NCI-H1694 treated with DMSO at 0.1 percent for 48 hours (cell line): ENCODE data around the gene SMIM12.

ENCODE experiments used
- DNase-seq: peaks from one replicate; lab custom pipeline; 2025; lab: John Stamatoyannopoulos, UW

SMIM12 gene

GRCh38 chr1:34859446-34860200, at the start of gene SMIM12:
SMIM12 (minus strand) TSS chr1:34859749; CDS start chr1:34855977, 3,772 bp downstream.
- peak; percentile 83 for DNase-seq

GRCh38 chr1:34908369-34908768, 48.8 kb upstream of the SMIM12 start:
- DNase-seq: no peak

GRCh38 chr1:34907487-34908090, 48.0 kb upstream of the SMIM12 start:
- DNase-seq: no peak

GRCh38 chr1:34906756-34907155, 47.2 kb upstream of the SMIM12 start:
- peak; percentile 67 for DNase-seq

GRCh38 chr1:34906222-34906621, 46.7 kb upstream of the SMIM12 start:
- no peak for DNase-seq

- no peak for DNase-seq
Measured at GRCh38 chr1:34905098-34905459, 45.5 kb upstream of the SMIM12 start.

GRCh38 chr1:34904236-34905097, 44.9 kb upstream of the SMIM12 start:
- no peak for DNase-seq

GRCh38 chr1:34901919-34902318, 42.4 kb upstream of the SMIM12 start:
- DNase-seq: no peak

GRCh38 chr1:34900775-34901502, 41.4 kb upstream of the SMIM12 start:
- DNase-seq: no peak

- no peak for DNase-seq
Measured at GRCh38 chr1:34899906-34900305, 40.4 kb upstream of the SMIM12 start.

GRCh38 chr1:34899471-34899870, 39.9 kb upstream of the SMIM12 start:
- DNase-seq: no peak

- no peak for DNase-seq
Measured at GRCh38 chr1:34898330-34898761, 38.8 kb upstream of the SMIM12 start.

GRCh38 chr1:34896612-34897011, 37.1 kb upstream of the SMIM12 start:
- DNase-seq: no peak

GRCh38 chr1:34889705-34890104, 30.2 kb upstream of the SMIM12 start:
- no peak for DNase-seq

GRCh38 chr1:34887593-34887992, 28.0 kb upstream of the SMIM12 start:
- DNase-seq: no peak

- DNase-seq: no peak
Measured at GRCh38 chr1:34885405-34886247, 26.1 kb upstream of the SMIM12 start.

- no peak for DNase-seq
Measured at GRCh38 chr1:34884961-34885360, 25.4 kb upstream of the SMIM12 start.

GRCh38 chr1:34884536-34884935, 25.0 kb upstream of the SMIM12 start:
- DNase-seq: no peak

GRCh38 chr1:34879230-34879629, 19.7 kb upstream of the SMIM12 start:
- no peak for DNase-seq

- no peak for DNase-seq
Measured at GRCh38 chr1:34876406-34876805, 16.9 kb upstream of the SMIM12 start.

- DNase-seq: no peak
Measured at GRCh38 chr1:34874296-34874952, 14.9 kb upstream of the SMIM12 start.
